Duodenal mucosa (tissue), 2 donors: Measurements from ENCODE around the gene ROBO1.

Experiments used
- H3K27ac ChIP-seq: one replicate; pipeline ENCODE4 v1.7.0; 2013; ENCODE audit warnings: low read depth, low read length
- H3K27me3 ChIP-seq, 2 donors: one replicate each; pipeline ENCODE4 v1.7.0; 2013; ENCODE audit warnings: low read length in 2 of 2, control low read depth in 1 of 2; ENCODE audit not compliant: insufficient read depth in 2 of 2, control insufficient read depth in 1 of 2
- H3K36me3 ChIP-seq, 2 donors: one replicate each; pipeline ENCODE4 v1.7.0; 2013; ENCODE audit warnings: low read length in 2 of 2, control low read depth in 1 of 2; ENCODE audit not compliant: insufficient read depth in 2 of 2, control insufficient read depth in 1 of 2
- H3K4me1 ChIP-seq, 2 donors: one replicate each; pipeline ENCODE4 v1.7.0; 2013; ENCODE audit warnings: low read length in 2 of 2, control low read depth in 1 of 2; ENCODE audit not compliant: insufficient read depth in 2 of 2, control insufficient read depth in 1 of 2
- H3K4me3 ChIP-seq, 2 donors: one replicate each; pipeline ENCODE4 v1.7.0; 2013; ENCODE audit warnings: low read length in 2 of 2, low read depth in 1 of 2
- H3K9ac ChIP-seq, 2 donors: one replicate each; pipeline ENCODE4 v1.7.0; 2013; ENCODE audit warnings: low read length in 2 of 2, low read depth in 1 of 2
- H3K9me3 ChIP-seq, 2 donors: one replicate each; pipeline ENCODE4 v1.7.0; 2013; ENCODE audit warnings: low read length in 2 of 2, control low read depth in 1 of 2; ENCODE audit not compliant: control insufficient read depth in 1 of 2

ROBO1 gene

DNA sequence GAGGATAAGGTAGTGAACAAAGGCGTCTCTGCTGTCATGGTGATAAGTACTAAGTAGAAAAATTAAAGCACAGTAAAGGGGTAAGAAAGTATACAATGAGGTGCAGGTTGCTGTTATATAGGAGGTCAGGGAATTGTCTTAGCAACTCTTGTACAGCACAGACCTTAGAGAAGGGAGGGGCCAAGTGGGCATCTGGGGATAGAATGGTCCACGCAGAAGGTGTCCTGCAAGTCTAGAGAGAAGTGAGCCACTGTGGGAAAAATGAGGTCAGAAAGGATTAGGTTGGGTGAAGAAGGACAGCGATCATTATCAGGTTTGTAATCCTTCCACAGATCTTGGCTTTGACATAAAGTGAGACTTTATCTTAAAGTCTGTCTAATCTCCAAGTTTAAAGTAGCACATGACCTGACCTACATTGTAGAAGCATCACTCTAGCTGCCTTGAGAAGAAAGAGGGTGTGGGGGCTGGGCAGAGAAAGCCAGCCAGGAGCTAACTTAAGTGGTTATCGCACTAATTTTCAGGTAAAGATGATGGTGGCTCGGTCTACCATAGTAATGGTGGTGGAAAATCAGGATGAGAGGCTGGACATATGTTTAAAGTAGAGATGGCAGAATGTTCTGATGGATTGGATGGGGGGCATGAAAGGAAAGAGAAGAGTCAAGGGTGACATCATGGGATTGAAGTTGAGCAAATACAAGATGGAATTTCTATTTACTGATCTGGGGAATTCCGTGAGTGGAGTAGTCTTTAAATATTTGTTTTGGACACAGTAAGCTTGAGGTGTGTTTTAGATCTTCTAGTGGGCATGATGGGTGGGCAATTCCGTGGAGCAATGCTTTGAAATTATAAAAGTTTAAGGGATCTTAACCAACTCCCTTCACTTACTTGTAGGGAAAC lies 919.2 kb downstream of the ROBO1 start:
- Histone ChIP-seq H3K27ac (no peak overlapping the region), H3K9ac (no peak overlapping the region), H3K4me3 (no peak overlapping the region), H3K27me3 (no peaks in the 10 kb centered on the region), H3K9me3 (no peaks in the 10 kb centered on the region), H3K36me3 (no peaks in the 10 kb centered on the region), H3K4me1 (no peaks in the 10 kb centered on the region)

DNA sequence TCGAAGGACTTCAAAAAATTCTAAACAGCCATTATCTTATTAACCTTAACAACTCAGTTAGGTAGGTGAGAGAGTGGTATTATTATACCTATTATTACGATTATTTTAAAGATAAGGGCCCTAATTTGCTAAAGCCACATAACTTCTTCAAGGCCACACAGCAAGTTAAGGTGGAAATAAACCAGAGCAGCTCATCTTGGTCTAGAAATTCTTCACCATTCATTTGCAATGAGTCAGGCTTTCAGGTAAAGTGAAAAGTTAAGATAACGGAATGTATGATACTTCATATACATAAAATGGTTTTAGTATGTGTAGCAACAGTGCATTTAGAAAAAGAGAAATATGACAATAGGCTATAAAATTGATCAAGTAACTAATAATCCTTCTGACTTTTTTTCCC lies 920.2 kb downstream of the ROBO1 start:
- Histone ChIP-seq H3K36me3 (no peaks in the 10 kb centered on the region), H3K4me1 (no peaks in the 10 kb centered on the region), H3K4me3 (no peak overlapping the region), H3K9ac (no peak overlapping the region), H3K27me3 (no peaks in the 10 kb centered on the region), H3K27ac (no peak overlapping the region), H3K9me3 (no peaks in the 10 kb centered on the region)

- H3K4me3 ChIP-seq: no peak overlapping the region
- no peak overlapping the region for H3K27ac ChIP-seq
Measured at GRCh38 chr3:78847203-78847602, 920.6 kb downstream of the ROBO1 start.

GRCh38 chr3:78846718-78847117 lies 921.1 kb downstream of the ROBO1 start:
- Histone ChIP-seq H3K36me3 (no peaks in the 10 kb centered on the region), H3K9me3 (no peaks in the 10 kb centered on the region), H3K27ac (no peak overlapping the region), H3K9ac (no peak overlapping the region), H3K4me3 (no peak overlapping the region), H3K4me1 (no peaks in the 10 kb centered on the region), H3K27me3 (no peaks in the 10 kb centered on the region)

More at GRCh38 chr3:78847203-78847602, 920.6 kb downstream of the ROBO1 start:
- Histone ChIP-seq H3K36me3 (no peaks in the 10 kb centered on the region), H3K4me1 (no peaks in the 10 kb centered on the region), H3K9ac (no peak overlapping the region), H3K27me3 (no peaks in the 10 kb centered on the region), H3K9me3 (no peaks in the 10 kb centered on the region)

DNA sequence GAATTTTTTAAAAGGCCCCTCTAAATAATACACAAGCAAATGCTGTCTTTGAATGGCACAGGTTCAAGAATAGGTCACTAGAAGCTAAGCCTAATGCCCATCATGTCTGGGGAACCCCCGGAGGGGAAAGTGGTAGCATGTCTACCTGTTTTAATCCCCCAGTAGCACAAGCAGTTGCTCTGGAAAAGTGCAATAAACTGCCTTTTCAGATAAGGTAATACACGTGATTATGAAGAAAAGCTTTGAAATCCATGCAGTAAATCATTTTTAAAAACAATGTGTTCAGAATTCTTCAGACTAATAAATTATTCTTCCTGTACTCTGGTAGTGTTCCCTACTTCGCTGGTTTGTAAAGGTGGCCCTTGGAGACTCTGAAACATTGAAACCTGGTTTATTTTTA lies 922.2 kb downstream of the ROBO1 start:
- Histone ChIP-seq H3K4me3 (no peak overlapping the region), H3K9me3 (no peaks in the 10 kb centered on the region), H3K27me3 (no peaks in the 10 kb centered on the region), H3K4me1 (no peaks in the 10 kb centered on the region), H3K36me3 (no peaks in the 10 kb centered on the region), H3K27ac (no peak overlapping the region), H3K9ac (no peak overlapping the region)

DNA sequence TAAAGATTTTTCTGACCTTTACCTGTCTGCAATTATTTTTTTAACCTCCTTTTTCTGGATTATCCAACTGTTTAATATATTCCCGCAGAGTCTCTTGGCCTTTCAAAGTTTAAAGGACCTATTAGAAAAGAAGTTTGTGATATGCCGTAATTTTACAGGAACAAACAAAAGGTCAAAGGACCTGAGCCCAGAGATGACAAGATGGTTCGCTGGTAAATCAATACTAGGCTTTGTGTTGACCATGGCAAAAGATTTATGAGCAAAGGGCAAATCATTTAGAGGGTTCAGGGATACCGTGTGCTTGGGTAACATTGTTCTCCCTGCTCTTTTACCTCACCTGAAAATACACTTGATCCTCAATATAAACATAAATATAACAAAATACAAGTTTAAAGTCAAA lies 923.5 kb downstream of the ROBO1 start:
- Histone ChIP-seq H3K4me1 (no peaks in the 10 kb centered on the region), H3K36me3 (no peaks in the 10 kb centered on the region), H3K4me3 (no peak overlapping the region), H3K9me3 (no peaks in the 10 kb centered on the region), H3K27me3 (no peaks in the 10 kb centered on the region), H3K27ac (no peak overlapping the region), H3K9ac (no peak overlapping the region)

GRCh38 chr3:78839693-78840092 lies 928.1 kb downstream of the ROBO1 start:
- Histone ChIP-seq H3K9ac (no peak overlapping the region), H3K27me3 (no peaks in the 10 kb centered on the region), H3K36me3 (no peaks in the 10 kb centered on the region), H3K9me3 (no peaks in the 10 kb centered on the region), H3K4me3 (no peak overlapping the region), H3K27ac (no peak overlapping the region), H3K4me1 (no peaks in the 10 kb centered on the region)

- Histone ChIP-seq H3K36me3 (no peaks in the 10 kb centered on the region), H3K27ac (no peak overlapping the region), H3K27me3 (no peaks in the 10 kb centered on the region), H3K4me3 (no peak overlapping the region), H3K9me3 (no peaks in the 10 kb centered on the region), H3K4me1 (no peaks in the 10 kb centered on the region), H3K9ac (no peak overlapping the region)
Measured at GRCh38 chr3:78838362-78838761, 929.4 kb downstream of the ROBO1 start.

GRCh38 chr3:78834910-78835309 lies 932.9 kb downstream of the ROBO1 start:
- no peaks in the 10 kb centered on the region for H3K27me3 ChIP-seq
- H3K4me1 ChIP-seq: no peaks in the 10 kb centered on the region
- H3K9ac ChIP-seq: no peak overlapping the region
- no peak overlapping the region for H3K4me3 ChIP-seq
- H3K36me3 ChIP-seq: no peaks in the 10 kb centered on the region
- no peak overlapping the region for H3K27ac ChIP-seq
- no peaks in the 10 kb centered on the region for H3K9me3 ChIP-seq

- Histone ChIP-seq H3K4me1 (no peaks in the 10 kb centered on the region), H3K9me3 (no peaks in the 10 kb centered on the region), H3K9ac (no peak overlapping the region), H3K27me3 (no peaks in the 10 kb centered on the region), H3K27ac (no peak overlapping the region), H3K4me3 (no peak overlapping the region), H3K36me3 (no peaks in the 10 kb centered on the region)
Measured at GRCh38 chr3:78832785-78833204, 935.0 kb downstream of the ROBO1 start.
